COLO829 (cell line): ENCODE measurements around the gene PRAMEF6.
"Not testable (repeated sequence)": the region's sequence is repeated elsewhere in the genome, so short reads cannot be mapped to it uniquely, and the experiment has no call there.

Experiments used
- DNase-seq: peaks from one replicate; pipeline ENCODE4 v3.0.0; 2012; ENCODE audit warnings: low spot score

Gene PRAMEF6

DNA sequence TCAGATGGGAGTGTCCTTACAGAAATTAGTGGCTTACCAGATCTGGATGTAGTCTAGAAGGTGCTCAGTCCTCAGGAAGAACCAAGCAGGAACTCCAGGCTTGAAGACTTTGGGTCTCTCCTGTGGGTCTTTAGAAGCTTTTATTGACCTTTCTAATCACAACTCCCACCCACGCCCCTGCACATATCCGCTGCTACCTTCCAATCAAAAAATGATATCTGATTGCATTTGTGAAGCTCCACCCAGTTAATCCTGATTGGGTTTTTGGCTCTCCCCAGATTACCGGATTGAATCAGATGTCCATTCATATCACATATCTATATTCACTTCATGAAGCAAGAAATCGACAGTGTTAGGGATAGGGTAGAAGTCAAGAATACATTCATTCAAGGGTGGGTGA, at the start of gene PRAMEF6:
TSS of gene PRAMEF6 (minus strand) at position 101 of the 400 bp plus-strand sequence. CDS start 5,062 bp downstream, outside the sequence.
- DNase-seq, result not testable (repeated sequence)

GRCh38 chr1:12924368-12924767, 23.0 kb downstream of the PRAMEF6 start:
- DNase-seq, result not testable (repeated sequence)

DNA sequence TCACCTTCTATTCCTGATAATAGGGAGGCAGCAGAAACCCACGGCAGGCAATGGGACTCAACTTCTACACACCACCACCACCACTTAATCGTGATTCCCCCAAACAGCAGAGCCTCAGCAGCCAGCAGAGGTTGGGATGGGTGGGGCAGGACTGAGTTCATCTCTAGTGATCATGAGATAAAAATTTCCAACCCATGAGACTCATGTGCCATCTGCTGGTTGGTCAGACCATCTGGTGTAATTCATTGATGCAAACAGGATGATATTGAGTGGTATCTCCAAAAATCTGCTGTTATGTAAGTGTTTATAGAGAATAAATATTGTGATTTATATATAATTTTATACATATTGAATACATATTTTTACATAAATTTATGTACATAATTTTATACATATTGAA, 25.6 kb downstream of the PRAMEF6 start:
- not testable (repeated sequence) for DNase-seq

- DNase-seq, result not testable (repeated sequence)
Observed at GRCh38 chr1:12916310-12916709, 31.1 kb downstream of the PRAMEF6 start, which contains the start of gene PRAMEF7. Gene PRAMEF7 (plus strand): TSS chr1:12916610. CDS start chr1:12917693, 1,083 bp downstream.

GRCh38 chr1:12903793-12904572, 43.4 kb downstream of the PRAMEF6 start:
- DNase-seq, result not testable (repeated sequence)

DNA sequence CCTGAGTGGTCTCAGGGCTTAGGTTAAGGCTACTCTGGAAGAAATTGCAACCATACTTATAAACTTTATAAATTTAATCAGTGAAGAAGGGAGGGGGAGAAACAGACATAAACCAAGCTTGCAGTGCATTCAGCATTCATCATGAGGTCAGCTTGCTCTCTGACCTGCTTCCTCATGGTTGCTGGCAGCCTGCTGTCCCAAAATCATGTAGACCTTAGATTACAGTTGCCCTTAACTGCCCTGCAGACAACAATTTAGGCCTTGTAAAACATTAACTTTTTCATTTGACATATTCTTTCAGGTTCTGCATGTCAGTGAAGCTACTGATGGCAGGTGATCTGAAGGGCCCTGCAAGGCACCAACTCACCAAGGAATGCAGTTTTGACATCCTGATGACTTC, 48.2 kb downstream of the PRAMEF6 start:
- DNase-seq, result not testable (repeated sequence)

DNA sequence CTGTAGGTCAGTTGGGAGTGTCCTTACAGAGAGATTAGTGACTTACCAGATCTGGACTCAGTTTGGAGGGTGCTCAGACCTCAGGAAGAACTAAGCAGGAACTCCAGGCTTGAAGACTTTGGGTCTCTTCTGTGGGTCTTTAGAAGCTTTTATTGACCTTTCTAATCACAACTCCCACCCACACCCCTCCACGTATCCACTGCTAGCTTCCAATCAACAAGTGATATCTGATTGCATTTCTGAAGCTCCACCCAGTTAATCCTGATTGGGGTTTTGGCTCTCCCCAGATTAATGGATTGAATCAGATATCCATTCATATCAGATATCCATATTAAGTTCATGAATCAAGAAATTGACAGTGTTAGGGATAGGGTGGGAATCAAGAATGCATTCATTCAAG, 49.2 kb downstream of the PRAMEF6 start, which contains the start of gene PRAMEF10:
TSS of gene PRAMEF10 (minus strand) at position 101 of the 400 bp plus-strand sequence. CDS start 2,423 bp downstream, outside the sequence.
- not testable (repeated sequence) for DNase-seq
